Keratinocyte (primary cell): ENCODE results near the gene MUCL1. TPM values are rescaled to one million over a fixed set of nuclear protein-coding genes. Genes with fewer than 3 reads are reported as not detected.

Source experiments
- DNase-seq: peaks from one replicate; pipeline ENCODE4 v3.0.0-alpha.2; 2011; ENCODE audit warnings: low read depth, missing footprints, low spot score
- FAIRE-seq: peaks from 2 replicates; lab custom pipeline; 2011; peaks lifted over from hg19 to GRCh38; lab: Jason Lieb, UNC
- H2AFZ ChIP-seq: 2 replicates; pipeline ENCODE4 v1.6.0; 2012; ENCODE audit warnings: low read length, control low read depth, inconsistent platforms; ENCODE audit not compliant: control insufficient read depth
- H3K27ac ChIP-seq: 2 replicates; pipeline ENCODE4 v1.5.1; 2011; ENCODE audit warnings: low read length; ENCODE audit not compliant: control insufficient read depth, insufficient read depth
- H3K27me3 ChIP-seq: 3 replicates; pipeline ENCODE4 v1.6.0; 2011; ENCODE audit warnings: low read length; ENCODE audit not compliant: control insufficient read depth, insufficient read depth; ENCODE audit errors: extremely low read depth
- H3K36me3 ChIP-seq, 2 experiments: 2 replicates in 1 of 2; 3 replicates in 1 of 2; pipeline ENCODE4 v1.5.1; 2011; ENCODE audit warnings: low read length in 2 of 2, mild to moderate bottlenecking in 1 of 2; ENCODE audit not compliant: control insufficient read depth in 2 of 2, insufficient read depth in 2 of 2; ENCODE audit errors: extremely low read depth in 1 of 2
- H3K4me1 ChIP-seq: 3 replicates; pipeline ENCODE4 v1.5.1; 2011; ENCODE audit warnings: low read length; ENCODE audit not compliant: control insufficient read depth, insufficient read depth; ENCODE audit errors: extremely low read depth
- H3K4me2 ChIP-seq: 3 replicates; pipeline ENCODE4 v1.6.0; 2011; ENCODE audit warnings: low read depth, low read length; ENCODE audit not compliant: control insufficient read depth, insufficient read depth; ENCODE audit errors: extremely low read depth
- H3K4me3 ChIP-seq, 3 experiments: fragments of 200-600 bp in 1 of 3; sonication (generic) in 1 of 3; 2 replicates in 2 of 3; 3 replicates in 1 of 3; pipeline ENCODE4 v1.5.1; 2011 to 2016; ENCODE audit warnings: low read length in 3 of 3, mild to moderate bottlenecking in 3 of 3, control low read depth in 2 of 3, inconsistent platforms in 1 of 3, low read depth in 1 of 3, mixed read lengths in 1 of 3, mixed run types in 1 of 3, moderate library complexity in 1 of 3; ENCODE audit not compliant: control insufficient read depth in 2 of 3, insufficient read depth in 2 of 3; ENCODE audit errors: extremely low read depth in 1 of 3
- H3K79me2 ChIP-seq: 2 replicates; pipeline ENCODE4 v1.6.0; 2012; ENCODE audit warnings: low read length; ENCODE audit not compliant: control insufficient read depth, insufficient read depth
- H3K9ac ChIP-seq: 3 replicates; pipeline ENCODE4 v1.6.0; 2011; ENCODE audit warnings: low read length; ENCODE audit not compliant: control insufficient read depth, insufficient read depth; ENCODE audit errors: extremely low read depth
- H3K9me1 ChIP-seq: 3 replicates; pipeline ENCODE4 v1.6.0; 2011; ENCODE audit warnings: low read length; ENCODE audit not compliant: control insufficient read depth, insufficient read depth; ENCODE audit errors: extremely low read depth
- H3K9me3 ChIP-seq: 2 replicates; pipeline ENCODE4 v1.5.1; 2012; ENCODE audit warnings: low read depth, low read length; ENCODE audit not compliant: control insufficient read depth
- H4K20me1 ChIP-seq: 3 replicates; pipeline ENCODE4 v1.6.0; 2011; ENCODE audit warnings: low read length; ENCODE audit not compliant: control insufficient read depth, insufficient read depth; ENCODE audit errors: extremely low read depth
- EZH2 ChIP-seq: IDR thresholded peaks from one replicate; pipeline ENCODE4 v1.6.1; 2012; ENCODE audit warnings: inconsistent platforms, mild to moderate bottlenecking, low read length, moderate library complexity
- dilution Hi-C: fragments of 300-500 bp; cut with MboI; formaldehyde crosslinking; loops from one replicate; pipeline ENCODE4 v1.7.0; 2020; ENCODE audit warnings: low sequenced_read_pairs; ENCODE audit not compliant: extremely low pct_ligation_motif_present
- polyA plus RNA-seq, 5 experiments: library from polyadenylated mRNA; depleted of rRNA in 3 of 5; stranded (reverse) in 3 of 5; stranded (forward) in 1 of 5; unstranded in 1 of 5; fragments of >200 nt; gene quantifications; 1 replicate in 1 of 5; 2 replicates in 3 of 5; 3 replicates in 1 of 5; pipeline versions ENCODE4 v1.2.1 to v1.2.3, GENCODE V29; 2011 to 2012; ENCODE audit warnings: missing spikeins in 2 of 5, low read depth in 1 of 5, low replicate concordance in 1 of 5
- TF ChIP-seq, protein P1 (sequence below), 3 experiments: IDR thresholded peaks in 1 of 3; conservative IDR thresholded peaks in 1 of 3; optimal IDR thresholded peaks in 1 of 3; 2 replicates in 2 of 3; 3 replicates in 1 of 3; pipeline versions ENCODE3 to v1.5.1; 2011; ENCODE audit warnings: low read length in 3 of 3, mild to moderate bottlenecking in 3 of 3, moderate library complexity in 2 of 3, control low read depth in 1 of 3, inconsistent platforms in 1 of 3; ENCODE audit not compliant: insufficient read depth in 2 of 3; ENCODE audit errors: extremely low read depth in 1 of 3

The MUCL1 gene
- polyA plus RNA-seq, 1 donor (not counting 4 experiments of a cell fraction or from before 2014, with no cell fraction given), result 2.9 TPM

DNA sequence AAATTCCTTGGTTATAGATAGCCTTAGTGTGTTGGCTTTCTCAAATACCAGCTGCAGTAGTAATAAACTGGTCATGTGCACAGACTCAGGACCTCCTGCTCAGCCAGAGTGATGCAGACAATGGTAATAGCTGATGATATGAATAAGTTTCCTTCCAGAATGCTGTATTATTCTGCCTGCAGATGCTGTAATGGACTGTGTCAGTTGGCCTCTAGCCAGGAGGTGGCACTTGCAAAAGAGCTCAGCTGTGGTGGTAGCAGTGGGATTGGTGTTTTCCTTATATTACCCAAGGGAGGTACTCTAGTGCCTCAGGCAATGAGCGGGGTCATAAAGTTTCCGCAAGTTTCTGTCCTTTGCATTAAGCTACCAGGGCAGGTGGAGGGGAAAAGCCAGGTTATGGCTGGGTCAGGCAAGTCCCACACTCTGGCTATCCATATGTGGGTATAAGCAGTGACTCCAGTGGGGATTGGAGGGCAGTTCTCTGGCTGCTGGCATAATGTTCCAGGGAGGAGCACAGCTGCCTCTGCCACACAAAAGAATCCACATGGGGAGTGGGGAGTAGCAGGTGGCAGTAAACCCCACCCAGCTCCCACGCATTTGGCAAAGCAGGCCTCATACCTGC, 14.0 kb upstream of the MUCL1 start:
- H3K9me3 ChIP-seq, result no peaks in the 10 kb centered on the region
- TF ChIP-seq EZH2, result no peak
- TF ChIP-seq, protein P1, sequence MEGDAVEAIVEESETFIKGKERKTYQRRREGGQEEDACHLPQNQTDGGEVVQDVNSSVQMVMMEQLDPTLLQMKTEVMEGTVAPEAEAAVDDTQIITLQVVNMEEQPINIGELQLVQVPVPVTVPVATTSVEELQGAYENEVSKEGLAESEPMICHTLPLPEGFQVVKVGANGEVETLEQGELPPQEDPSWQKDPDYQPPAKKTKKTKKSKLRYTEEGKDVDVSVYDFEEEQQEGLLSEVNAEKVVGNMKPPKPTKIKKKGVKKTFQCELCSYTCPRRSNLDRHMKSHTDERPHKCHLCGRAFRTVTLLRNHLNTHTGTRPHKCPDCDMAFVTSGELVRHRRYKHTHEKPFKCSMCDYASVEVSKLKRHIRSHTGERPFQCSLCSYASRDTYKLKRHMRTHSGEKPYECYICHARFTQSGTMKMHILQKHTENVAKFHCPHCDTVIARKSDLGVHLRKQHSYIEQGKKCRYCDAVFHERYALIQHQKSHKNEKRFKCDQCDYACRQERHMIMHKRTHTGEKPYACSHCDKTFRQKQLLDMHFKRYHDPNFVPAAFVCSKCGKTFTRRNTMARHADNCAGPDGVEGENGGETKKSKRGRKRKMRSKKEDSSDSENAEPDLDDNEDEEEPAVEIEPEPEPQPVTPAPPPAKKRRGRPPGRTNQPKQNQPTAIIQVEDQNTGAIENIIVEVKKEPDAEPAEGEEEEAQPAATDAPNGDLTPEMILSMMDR (optimal IDR thresholded peaks at IDR 0.05 in 1 of 3, IDR thresholded peaks at IDR 0.05 in 1 of 3, conservative IDR thresholded peaks at IDR 0.05 in 1 of 3; ENCODE audit: extremely low read depth in 1 of 3, insufficient read depth in 2 of 3, low read length in 3 of 3), result no peak
- H3K36me3 ChIP-seq, result no peaks in the 10 kb centered on the region
- no peaks in the 10 kb centered on the region for H3K4me1 ChIP-seq
- H3K79me2 ChIP-seq, result no peaks in the 10 kb centered on the region
- H3K9ac ChIP-seq, result no peak overlapping the region
- no peak overlapping the region for H2AFZ ChIP-seq
- H3K4me2 ChIP-seq, result no peak overlapping the region
- DNase-seq (no peak), FAIRE-seq (no peak)
- H3K27me3 ChIP-seq, result peaks cover 3% of the 10 kb centered on the region
- dilution Hi-C loops, result no loop called here
- H3K4me3 ChIP-seq, result no peak overlapping the region
- no peaks in the 10 kb centered on the region for H4K20me1 ChIP-seq
- no peak overlapping the region for H3K27ac ChIP-seq
- no peaks in the 10 kb centered on the region for H3K9me1 ChIP-seq

DNA sequence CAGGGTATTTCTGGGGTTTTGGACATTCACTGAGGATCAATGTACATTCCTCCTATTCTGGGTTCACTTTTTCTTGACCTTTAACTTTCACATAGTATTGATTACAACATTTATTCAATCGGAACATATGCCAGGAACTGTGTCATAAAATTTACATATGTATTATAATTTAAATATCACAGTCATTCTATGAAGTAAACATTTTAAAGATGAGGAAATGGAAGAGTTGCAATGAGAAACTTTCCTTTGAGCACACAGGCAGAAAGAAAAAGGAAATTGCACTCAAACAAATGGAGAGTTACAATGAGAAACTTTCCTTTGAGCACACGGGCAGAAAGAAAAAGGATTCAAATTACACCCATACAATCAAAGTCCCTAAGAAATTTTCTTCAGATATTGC, 3.1 kb downstream of the MUCL1 start:
- H4K20me1 ChIP-seq, result no peaks in the 10 kb centered on the region
- no peaks in the 10 kb centered on the region for H3K27me3 ChIP-seq
- no peak overlapping the region for H3K4me2 ChIP-seq
- no peaks in the 10 kb centered on the region for H3K9me3 ChIP-seq
- no peaks in the 10 kb centered on the region for H3K79me2 ChIP-seq
- dilution Hi-C loops, result no loop called here
- H3K36me3 ChIP-seq, result no peaks in the 10 kb centered on the region
- FAIRE-seq (no peak), DNase-seq (no peak)
- H3K4me1 ChIP-seq, result no peaks in the 10 kb centered on the region
- TF ChIP-seq, protein P1 (optimal IDR thresholded peaks at IDR 0.05 in 1 of 3, IDR thresholded peaks at IDR 0.05 in 1 of 3, conservative IDR thresholded peaks at IDR 0.05 in 1 of 3; ENCODE audit: extremely low read depth in 1 of 3, insufficient read depth in 2 of 3, low read length in 3 of 3), result no peak
- TF ChIP-seq EZH2, result no peak
- no peak overlapping the region for H3K9ac ChIP-seq
- H3K9me1 ChIP-seq, result no peaks in the 10 kb centered on the region
- no peak overlapping the region for H3K27ac ChIP-seq
- H2AFZ ChIP-seq, result no peak overlapping the region
- H3K4me3 ChIP-seq, result no peak overlapping the region
